ENCODE data around the gene LRP5.

The LRP5 gene

GRCh38 chr11:68269414-68270081 lies 42.8 kb upstream of the LRP5 start:
- Histone ChIP-seq H3K4me3 (no peak overlapping the region; a peak in 2 of 20 replicates), H3K27me3 (no peaks in the 10 kb centered on the region), H3K36me3 (peaks cover 21 to 40% (median 29%) of the 10 kb centered on the region in 11 experiments; a peak in 21 of 22 replicates), H3K9ac (peak overlapping the region in 7 of 11 experiments; percentile 91 to 96 (median 93); a peak in 10 of 22 replicates), H3K9me3 (replicated peaks in 1 of 11) (peaks cover 0 to 13% (median 7%) of the 10 kb centered on the region in 11 experiments; a peak in 18 of 22 replicates), H3K4me1 (peaks cover 75 to 86% (median 82%) of the 10 kb centered on the region in 10 experiments), H4K20me1 (no peaks in the 10 kb centered on the region; a peak in 1 of 22 replicates), H3K4me2 (peak overlapping the region; percentile 75 to 97 (median 94)), H3K27ac (peak overlapping the region in 6 of 11 experiments; percentile 92 to 99 (median 97); a peak in 5 of 22 replicates)
- TF ChIP-seq Cebpa-rat (IDR thresholded peaks at IDR 0.05) = no peak

GRCh38 chr11:68270196-68271022 lies 42.0 kb upstream of the LRP5 start:
- Histone ChIP-seq H3K4me3 (peak overlapping the region; percentile 73 to 88 (median 79)), H4K20me1 (no peaks in the 10 kb centered on the region; a peak in 1 of 22 replicates), H3K4me2 (peak overlapping the region; percentile 75 to 97 (median 94)), H3K4me1 (peaks cover 67 to 85% (median 80%) of the 10 kb centered on the region in 10 experiments), H3K36me3 (peaks cover 14 to 31% (median 21%) of the 10 kb centered on the region in 11 experiments; a peak in 21 of 22 replicates), H3K9ac (peak overlapping the region; percentile 90 to 96 (median 92)), H3K27me3 (no peaks in the 10 kb centered on the region), H3K27ac (peak overlapping the region in 10 of 11 experiments; percentile 83 to 99 (median 96); a peak in 20 of 22 replicates), H3K9me3 (replicated peaks in 1 of 11) (peaks cover under 1 to 21% (median 15%) of the 10 kb centered on the region in 11 experiments; a peak in 19 of 22 replicates)
- TF ChIP-seq Cebpa-rat (IDR thresholded peaks at IDR 0.05) = no peak

GRCh38 chr11:68271023-68271780 lies 41.2 kb upstream of the LRP5 start:
- Histone ChIP-seq H3K9me3 (replicated peaks in 1 of 11) (peaks cover 6 to 29% (median 23%) of the 10 kb centered on the region in 11 experiments; a peak in 21 of 22 replicates), H3K27me3 (no peaks in the 10 kb centered on the region), H4K20me1 (no peaks in the 10 kb centered on the region; a peak in 1 of 22 replicates), H3K27ac (peak overlapping the region; percentile 79 to 99 (median 96)), H3K4me2 (peak overlapping the region; percentile 75 to 97 (median 94)), H3K36me3 (peaks cover 12 to 27% (median 15%) of the 10 kb centered on the region in 11 experiments; a peak in 21 of 22 replicates), H3K9ac (peak overlapping the region; percentile 90 to 96 (median 92)), H3K4me3 (peak overlapping the region; percentile 73 to 88 (median 79)), H3K4me1 (peaks cover 59 to 77% (median 72%) of the 10 kb centered on the region in 10 experiments)
- TF ChIP-seq Cebpa-rat (IDR thresholded peaks at IDR 0.05) = no peak

DNA sequence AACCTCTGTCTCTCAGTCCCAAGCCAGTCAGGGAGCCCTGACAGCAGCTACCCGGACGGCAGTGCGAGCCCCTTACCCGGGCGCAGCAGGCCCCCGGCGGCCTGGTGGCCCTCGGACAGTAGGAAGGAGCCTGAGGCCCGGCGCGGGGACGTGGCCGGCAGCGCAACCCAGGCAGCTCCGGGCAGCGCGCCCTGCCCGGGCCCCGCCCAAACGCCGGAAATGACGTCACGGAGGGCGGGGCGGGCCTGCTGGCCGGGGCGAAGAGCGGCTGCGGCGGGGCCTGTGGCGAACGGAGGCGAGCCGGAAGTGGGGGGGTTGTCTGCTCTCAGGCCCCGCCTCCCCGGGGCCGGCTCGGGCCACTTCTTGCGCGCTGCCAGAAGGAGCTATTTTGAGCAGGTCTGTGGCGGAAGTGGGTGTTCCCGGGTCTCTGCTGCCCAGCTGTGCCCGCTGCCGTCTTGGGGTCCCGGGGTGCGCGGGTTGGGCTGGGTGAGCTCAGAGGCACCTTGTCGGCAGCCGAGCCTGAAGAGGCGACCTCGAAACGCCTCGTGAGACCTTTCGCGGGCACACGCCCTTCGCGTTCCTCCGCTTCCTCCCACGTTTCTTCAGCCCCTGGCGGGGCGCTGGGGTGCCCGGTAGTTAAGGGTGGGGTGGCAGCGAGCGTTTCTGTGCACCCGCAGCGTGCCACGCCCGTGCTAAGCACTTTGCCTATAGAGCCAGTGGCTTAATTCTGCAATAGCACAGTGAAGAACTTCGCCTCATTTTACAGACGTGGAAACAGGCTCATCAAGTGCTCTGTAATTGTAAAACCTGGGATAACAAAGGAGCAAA lies 40.4 kb upstream of the LRP5 start, which contains the start of gene C11orf24:
Gene C11orf24 (minus strand): TSS at position 193 of the 828 bp plus-strand sequence. CDS start 8,206 bp downstream, outside the sequence.
- no peak for TF ChIP-seq Cebpa-rat (IDR thresholded peaks at IDR 0.05)
- H3K4me3 ChIP-seq = peak within 1 kb of the TSS; percentile 73 to 88 (median 79)
- peaks cover 52 to 70% (median 64%) of the 10 kb centered on the region in 10 experiments for H3K4me1 ChIP-seq
- peaks cover 12 to 23% (median 13%) of the 10 kb centered on the region in 11 experiments; a peak in 21 of 22 replicates for H3K36me3 ChIP-seq
- H3K27ac ChIP-seq = peak within 1 kb of the TSS; percentile 79 to 99 (median 96)
- no peaks in the 10 kb centered on the region for H3K27me3 ChIP-seq
- H3K9me3 ChIP-seq (replicated peaks in 1 of 11) = peaks cover 6 to 37% (median 31%) of the 10 kb centered on the region in 11 experiments; a peak in 21 of 22 replicates
- no peaks in the 10 kb centered on the region; a peak in 1 of 22 replicates for H4K20me1 ChIP-seq
- H3K9ac ChIP-seq = peak within 1 kb of the TSS; percentile 90 to 96 (median 92)
- peak within 1 kb of the TSS; percentile 75 to 97 (median 94) for H3K4me2 ChIP-seq

DNA sequence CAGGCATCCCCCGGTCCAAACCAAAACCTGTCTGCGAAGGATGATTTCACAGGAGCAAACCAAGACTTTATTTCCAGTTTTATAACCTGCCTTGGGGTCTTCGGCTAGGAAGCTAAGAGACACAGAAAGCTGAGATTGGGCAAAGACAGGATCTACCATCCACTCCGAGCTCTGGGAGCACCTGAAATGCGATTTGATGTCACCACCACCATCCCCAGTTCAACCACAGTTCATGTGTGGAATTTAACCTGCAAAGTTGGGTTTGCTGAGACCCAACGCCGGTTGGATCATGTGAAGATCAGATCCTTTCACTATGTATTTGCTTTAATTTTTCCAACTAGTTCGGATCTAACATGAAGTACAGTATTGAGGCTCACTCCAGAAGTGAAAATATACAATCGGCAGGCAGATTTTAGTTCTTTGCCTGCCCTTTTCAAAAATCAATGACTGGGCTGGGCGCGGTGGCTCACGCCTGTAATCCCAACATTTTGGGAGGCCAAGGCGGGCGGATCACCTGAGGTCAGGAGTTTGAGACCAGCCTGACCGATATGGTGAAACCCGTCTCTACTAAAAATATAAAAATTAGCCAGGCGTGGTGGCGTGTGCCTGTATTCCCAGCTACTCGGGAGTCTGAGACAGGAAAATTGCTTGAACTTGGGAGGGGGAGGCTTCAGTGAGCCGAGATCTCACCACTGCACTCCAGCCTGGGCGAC lies 39.2 kb upstream of the LRP5 start:
- peak overlapping the region; percentile 73 to 88 (median 79); a peak in 17 of 20 replicates for H3K4me3 ChIP-seq
- H3K36me3 ChIP-seq = peaks cover 0 to 11% (median 1%) of the 10 kb centered on the region in 11 experiments; a peak in 11 of 22 replicates
- no peak for TF ChIP-seq Cebpa-rat (IDR thresholded peaks at IDR 0.05)
- peak overlapping the region; percentile 79 to 99 (median 96); a peak in 21 of 22 replicates for H3K27ac ChIP-seq
- peak overlapping the region; percentile 90 to 96 (median 92) for H3K9ac ChIP-seq
- peak overlapping the region; percentile 75 to 97 (median 91) for H3K4me2 ChIP-seq
- H3K4me1 ChIP-seq = peaks cover 42 to 58% (median 52%) of the 10 kb centered on the region in 10 experiments
- H3K9me3 ChIP-seq (replicated peaks in 1 of 11) = peaks cover 6 to 48% (median 43%) of the 10 kb centered on the region in 11 experiments; a peak in 21 of 22 replicates
- H3K27me3 ChIP-seq = no peaks in the 10 kb centered on the region
- H4K20me1 ChIP-seq = no peaks in the 10 kb centered on the region; a peak in 1 of 22 replicates

GRCh38 chr11:68274306-68274705 lies 38.1 kb upstream of the LRP5 start:
- no peak for TF ChIP-seq Cebpa-rat (IDR thresholded peaks at IDR 0.05)
- peaks cover 0 to 3% (median 0%) of the 10 kb centered on the region in 11 experiments; a peak in 1 of 22 replicates for H3K36me3 ChIP-seq
- peaks cover 39 to 46% (median 43%) of the 10 kb centered on the region in 10 experiments for H3K4me1 ChIP-seq
- H3K27ac ChIP-seq = peak overlapping the region; percentile 79 to 99 (median 96); a peak in 21 of 22 replicates
- H3K4me2 ChIP-seq = peak overlapping the region; percentile 11 to 97 (median 90); a peak in 20 of 22 replicates
- peaks cover 6 to 51% (median 44%) of the 10 kb centered on the region in 11 experiments; a peak in 21 of 22 replicates for H3K9me3 ChIP-seq (replicated peaks in 1 of 11)
- no peaks in the 10 kb centered on the region; a peak in 1 of 22 replicates for H4K20me1 ChIP-seq
- H3K4me3 ChIP-seq = peak overlapping the region in 7 of 10 experiments; percentile 18 to 79 (median 33); a peak in 8 of 20 replicates
- peak overlapping the region; percentile 60 to 96 (median 90); a peak in 20 of 22 replicates for H3K9ac ChIP-seq
- no peaks in the 10 kb centered on the region for H3K27me3 ChIP-seq

Measured in BLaER1 treated with 17β-estradiol and CSF1 and Interleukin-3, amounts not matched to agents 10 nM and 100 nM (cell line).